Measurements from ENCODE around the gene SPOCK1. TPM values are rescaled to one million over a fixed set of nuclear protein-coding genes. Genes with fewer than 3 reads are reported as not detected.
"Not testable (repeated sequence)": the region's sequence is repeated elsewhere in the genome, so short reads cannot be mapped to it uniquely, and the experiment has no call there.

SPOCK1 gene
- total and polyA plus RNA-seq, 4 donors: 0.07 to 0.18 (median 0.17) TPM; not detected in 1

DNA sequence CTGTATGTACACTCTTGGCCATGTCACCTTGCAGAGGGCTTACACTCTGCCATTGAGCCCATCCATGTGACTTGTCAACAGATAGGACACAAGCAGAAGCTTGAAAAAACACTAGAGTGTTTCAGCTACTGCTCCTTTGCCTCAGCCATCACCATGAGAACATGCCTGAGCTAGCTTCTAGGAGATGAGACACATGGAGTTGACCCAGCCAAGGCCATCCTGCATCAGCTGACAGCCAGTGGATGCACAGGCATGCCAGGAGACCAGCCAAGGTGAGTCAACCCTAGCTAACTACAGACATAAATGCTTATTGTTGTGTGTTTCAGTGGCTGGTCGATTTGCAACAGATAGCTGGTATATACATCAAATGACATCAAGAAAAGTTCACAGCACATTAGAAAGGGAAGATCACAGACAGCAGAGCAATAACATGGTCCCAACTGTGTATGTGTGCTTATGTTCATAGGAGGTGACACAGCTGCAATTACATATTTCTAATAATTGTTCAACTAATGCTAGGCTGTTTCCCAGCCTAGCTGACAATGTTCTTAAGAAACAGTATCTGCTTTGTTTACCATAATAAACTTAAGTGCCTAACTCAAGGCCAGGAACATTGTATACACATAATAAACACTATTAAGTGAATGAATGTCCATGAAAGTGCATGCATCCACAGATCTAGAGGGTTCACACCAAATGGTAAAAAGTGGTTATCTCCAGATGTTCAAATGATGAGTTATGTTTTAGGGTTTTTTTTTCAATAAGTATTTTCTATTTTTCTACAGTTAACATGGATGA lies 105.7 kb downstream of the SPOCK1 start:
- Histone ChIP-seq H3K36me3 (ENCODE audit: control insufficient read depth in 4 of 4, insufficient read depth in 3 of 4, low read depth in 1 of 4, low read length in 3 of 4) (no peaks in the 10 kb centered on the region), H3K9me3 (ENCODE audit: control insufficient read depth in 4 of 4, low read length in 3 of 4) (no peaks in the 10 kb centered on the region), H3K27ac (ENCODE audit: low read depth in 1 of 2, low read length in 2 of 2) (no peak overlapping the region), H3K4me1 (ENCODE audit: control insufficient read depth in 4 of 4, insufficient read depth in 4 of 4, low read length in 3 of 4) (no peaks in the 10 kb centered on the region), H3K9ac (ENCODE audit: low read depth in 1 of 2, low read length in 2 of 2) (no peak overlapping the region), H3K4me3 (ENCODE audit: low read depth in 1 of 3, low read length in 3 of 3) (no peak overlapping the region), H3K27me3 (ENCODE audit: control insufficient read depth in 4 of 4, insufficient read depth in 4 of 4, low read length in 3 of 4) (no peaks in the 10 kb centered on the region)
- no peak for DNase-seq (ENCODE audit: low spot score)
- TF ChIP-seq FOXA2 (IDR thresholded peaks at IDR 0.05) (no peak), SP1 (IDR thresholded peaks at IDR 0.05) (no peak), GABPA (IDR thresholded peaks at IDR 0.05 in 1 of 2, conservative IDR thresholded peaks at IDR 0.05 in 1 of 2) (no peak), RXRA (IDR thresholded peaks at IDR 0.05) (no peak), FOXA1 (IDR thresholded peaks at IDR 0.05) (no peak), HNF4G (IDR thresholded peaks at IDR 0.05) (no peak), RAD21 (IDR thresholded peaks at IDR 0.05) (no peak)
- TF ChIP-seq, protein P1, sequence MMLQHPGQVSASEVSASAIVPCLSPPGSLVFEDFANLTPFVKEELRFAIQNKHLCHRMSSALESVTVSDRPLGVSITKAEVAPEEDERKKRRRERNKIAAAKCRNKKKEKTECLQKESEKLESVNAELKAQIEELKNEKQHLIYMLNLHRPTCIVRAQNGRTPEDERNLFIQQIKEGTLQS (IDR thresholded peaks at IDR 0.05): no peak
- TF ChIP-seq, protein P2, sequence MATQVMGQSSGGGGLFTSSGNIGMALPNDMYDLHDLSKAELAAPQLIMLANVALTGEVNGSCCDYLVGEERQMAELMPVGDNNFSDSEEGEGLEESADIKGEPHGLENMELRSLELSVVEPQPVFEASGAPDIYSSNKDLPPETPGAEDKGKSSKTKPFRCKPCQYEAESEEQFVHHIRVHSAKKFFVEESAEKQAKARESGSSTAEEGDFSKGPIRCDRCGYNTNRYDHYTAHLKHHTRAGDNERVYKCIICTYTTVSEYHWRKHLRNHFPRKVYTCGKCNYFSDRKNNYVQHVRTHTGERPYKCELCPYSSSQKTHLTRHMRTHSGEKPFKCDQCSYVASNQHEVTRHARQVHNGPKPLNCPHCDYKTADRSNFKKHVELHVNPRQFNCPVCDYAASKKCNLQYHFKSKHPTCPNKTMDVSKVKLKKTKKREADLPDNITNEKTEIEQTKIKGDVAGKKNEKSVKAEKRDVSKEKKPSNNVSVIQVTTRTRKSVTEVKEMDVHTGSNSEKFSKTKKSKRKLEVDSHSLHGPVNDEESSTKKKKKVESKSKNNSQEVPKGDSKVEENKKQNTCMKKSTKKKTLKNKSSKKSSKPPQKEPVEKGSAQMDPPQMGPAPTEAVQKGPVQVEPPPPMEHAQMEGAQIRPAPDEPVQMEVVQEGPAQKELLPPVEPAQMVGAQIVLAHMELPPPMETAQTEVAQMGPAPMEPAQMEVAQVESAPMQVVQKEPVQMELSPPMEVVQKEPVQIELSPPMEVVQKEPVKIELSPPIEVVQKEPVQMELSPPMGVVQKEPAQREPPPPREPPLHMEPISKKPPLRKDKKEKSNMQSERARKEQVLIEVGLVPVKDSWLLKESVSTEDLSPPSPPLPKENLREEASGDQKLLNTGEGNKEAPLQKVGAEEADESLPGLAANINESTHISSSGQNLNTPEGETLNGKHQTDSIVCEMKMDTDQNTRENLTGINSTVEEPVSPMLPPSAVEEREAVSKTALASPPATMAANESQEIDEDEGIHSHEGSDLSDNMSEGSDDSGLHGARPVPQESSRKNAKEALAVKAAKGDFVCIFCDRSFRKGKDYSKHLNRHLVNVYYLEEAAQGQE (IDR thresholded peaks at IDR 0.05): no peak
- WGBS: 57% methylated on average over 1 of the region's 1 CpG

DNA sequence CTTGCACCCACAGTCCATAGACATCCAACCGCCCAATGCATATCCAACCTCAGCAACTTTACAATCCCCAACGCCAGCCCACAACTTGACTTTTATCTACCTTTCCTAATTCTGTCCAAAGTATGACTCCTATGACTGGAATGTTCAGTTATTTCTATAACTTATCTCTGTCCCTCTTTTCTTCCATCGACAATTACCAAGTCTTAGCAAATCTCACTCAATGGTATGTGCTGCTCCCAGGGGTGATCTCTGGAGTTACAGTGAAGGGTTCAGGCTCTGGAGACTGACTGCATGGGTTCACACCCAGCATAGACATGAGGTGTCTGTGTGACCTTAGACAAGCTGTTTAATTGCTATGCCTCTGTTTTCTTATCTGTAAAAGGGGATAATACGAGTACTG lies 106.9 kb downstream of the SPOCK1 start:
- DNase-seq (ENCODE audit: low spot score): no peak
- no peaks in the 10 kb centered on the region for H3K4me1 ChIP-seq (ENCODE audit: control insufficient read depth in 4 of 4, insufficient read depth in 4 of 4, low read length in 3 of 4)
- H3K9me3 ChIP-seq (ENCODE audit: control insufficient read depth in 4 of 4, low read length in 3 of 4): no peaks in the 10 kb centered on the region
- TF ChIP-seq HNF4G (IDR thresholded peaks at IDR 0.05) (no peak), NR2F2 (IDR thresholded peaks at IDR 0.05) (no peak)
- H3K4me3 ChIP-seq (ENCODE audit: low read depth in 1 of 3, low read length in 3 of 3): no peak overlapping the region
- H3K27ac ChIP-seq (ENCODE audit: low read depth in 1 of 2, low read length in 2 of 2): no peak overlapping the region
- H3K36me3 ChIP-seq (ENCODE audit: control insufficient read depth in 4 of 4, insufficient read depth in 3 of 4, low read depth in 1 of 4, low read length in 3 of 4): no peaks in the 10 kb centered on the region
- H3K27me3 ChIP-seq (ENCODE audit: control insufficient read depth in 4 of 4, insufficient read depth in 4 of 4, low read length in 3 of 4): no peaks in the 10 kb centered on the region
- 80% methylated on average over 4 of the region's 4 CpGs for WGBS
- no peak overlapping the region for H3K9ac ChIP-seq (ENCODE audit: low read depth in 1 of 2, low read length in 2 of 2)

DNA sequence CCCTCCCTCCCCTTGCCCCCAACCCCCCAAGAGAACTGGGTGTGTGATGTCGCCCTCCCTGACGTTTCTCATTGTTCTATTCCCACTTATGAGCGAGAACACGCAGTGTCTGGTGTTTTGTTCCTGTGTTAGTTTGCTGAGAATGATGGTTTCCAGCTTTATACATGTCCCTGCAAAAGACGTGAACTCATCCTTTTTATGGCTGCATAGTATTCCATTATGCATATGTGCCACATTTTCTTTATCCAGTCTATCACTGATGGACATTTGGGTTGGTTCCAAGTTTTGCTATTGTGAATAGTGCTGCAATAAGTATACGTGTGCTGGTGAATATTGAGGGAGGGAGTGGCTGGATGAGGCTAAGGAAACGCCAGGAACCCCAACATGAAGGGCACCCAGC lies 108.1 kb downstream of the SPOCK1 start:
- not testable (repeated sequence) for H3K4me1 ChIP-seq (ENCODE audit: control insufficient read depth in 4 of 4, insufficient read depth in 4 of 4, low read length in 3 of 4); DNase-seq (ENCODE audit: low spot score); H3K27me3 ChIP-seq (ENCODE audit: control insufficient read depth in 4 of 4, insufficient read depth in 4 of 4, low read length in 3 of 4); H3K9me3 ChIP-seq (ENCODE audit: control insufficient read depth in 4 of 4, low read length in 3 of 4); H3K36me3 ChIP-seq (ENCODE audit: control insufficient read depth in 4 of 4, insufficient read depth in 3 of 4, low read depth in 1 of 4, low read length in 3 of 4); H3K9ac ChIP-seq (ENCODE audit: low read depth in 1 of 2, low read length in 2 of 2); H3K27ac ChIP-seq (ENCODE audit: low read depth in 1 of 2, low read length in 2 of 2); H3K4me3 ChIP-seq (ENCODE audit: low read depth in 1 of 3, low read length in 3 of 3)
- WGBS: 89% methylated on average over 7 of the region's 7 CpGs
